ENCODE measurements around the gene COL15A1. TPM values are rescaled to one million over a fixed set of nuclear protein-coding genes. Genes with fewer than 3 reads are reported as not detected.
A peak's percentile ranks its signal among the peaks of the same experiment; 100 is the strongest.

Gene COL15A1
- total and polyA plus RNA-seq, 10 donors = 0.33 to 9.3 (median 2.1) TPM

DNA sequence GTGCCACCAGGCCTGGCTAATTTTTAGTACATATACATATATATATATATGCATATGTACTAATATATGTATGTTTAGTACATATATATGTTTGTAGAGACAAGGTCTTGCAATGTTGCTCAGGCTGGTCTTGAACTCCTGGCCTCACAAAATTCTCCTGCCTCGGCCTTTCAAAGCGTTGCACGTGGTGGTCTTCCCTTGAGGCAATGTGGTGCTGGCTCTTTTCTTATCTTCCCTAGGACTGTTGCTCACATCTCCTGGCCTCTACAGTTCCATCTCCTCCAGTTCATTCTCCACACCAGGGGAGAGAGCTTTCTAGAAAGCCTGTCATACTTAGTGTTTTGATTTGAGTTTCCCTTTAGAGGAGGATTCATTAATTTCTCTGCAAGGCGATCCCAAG, 132.3 kb downstream of the COL15A1 start:
- H3K4me3 ChIP-seq = no peak overlapping the region
- 92 to 97% (median 94%) methylated on average over 4 of the region's 4 CpGs for WGBS, 5 donors
- H3K4me1 ChIP-seq = peaks cover 11 to 42% (median 15%) of the 10 kb centered on the region in 6 donors
- intact Hi-C loops (cut with DNase I; ENCODE audit: low total_unique reads) = no loop called here
- H3K9me3 ChIP-seq = no peaks in the 10 kb centered on the region
- H3K27ac ChIP-seq = peak overlapping the region in 4 of 8 donors; percentile 64 to 82 (median 72)
- DNase-seq = no peak
- no peaks in the 10 kb centered on the region for H3K27me3 ChIP-seq (replicated peaks in 1 of 7)
- no peaks in the 10 kb centered on the region for H3K36me3 ChIP-seq
- no peak for TF ChIP-seq POLR2A (IDR thresholded peaks at IDR 0.05)
- TF ChIP-seq, protein P1, sequence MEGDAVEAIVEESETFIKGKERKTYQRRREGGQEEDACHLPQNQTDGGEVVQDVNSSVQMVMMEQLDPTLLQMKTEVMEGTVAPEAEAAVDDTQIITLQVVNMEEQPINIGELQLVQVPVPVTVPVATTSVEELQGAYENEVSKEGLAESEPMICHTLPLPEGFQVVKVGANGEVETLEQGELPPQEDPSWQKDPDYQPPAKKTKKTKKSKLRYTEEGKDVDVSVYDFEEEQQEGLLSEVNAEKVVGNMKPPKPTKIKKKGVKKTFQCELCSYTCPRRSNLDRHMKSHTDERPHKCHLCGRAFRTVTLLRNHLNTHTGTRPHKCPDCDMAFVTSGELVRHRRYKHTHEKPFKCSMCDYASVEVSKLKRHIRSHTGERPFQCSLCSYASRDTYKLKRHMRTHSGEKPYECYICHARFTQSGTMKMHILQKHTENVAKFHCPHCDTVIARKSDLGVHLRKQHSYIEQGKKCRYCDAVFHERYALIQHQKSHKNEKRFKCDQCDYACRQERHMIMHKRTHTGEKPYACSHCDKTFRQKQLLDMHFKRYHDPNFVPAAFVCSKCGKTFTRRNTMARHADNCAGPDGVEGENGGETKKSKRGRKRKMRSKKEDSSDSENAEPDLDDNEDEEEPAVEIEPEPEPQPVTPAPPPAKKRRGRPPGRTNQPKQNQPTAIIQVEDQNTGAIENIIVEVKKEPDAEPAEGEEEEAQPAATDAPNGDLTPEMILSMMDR (IDR thresholded peaks at IDR 0.05 in 8 of 11, conservative IDR thresholded peaks at IDR 0.05 in 3 of 11) = no peak
- TF ChIP-seq POLR2AphosphoS5 (IDR thresholded peaks at IDR 0.05) = no peak

DNA sequence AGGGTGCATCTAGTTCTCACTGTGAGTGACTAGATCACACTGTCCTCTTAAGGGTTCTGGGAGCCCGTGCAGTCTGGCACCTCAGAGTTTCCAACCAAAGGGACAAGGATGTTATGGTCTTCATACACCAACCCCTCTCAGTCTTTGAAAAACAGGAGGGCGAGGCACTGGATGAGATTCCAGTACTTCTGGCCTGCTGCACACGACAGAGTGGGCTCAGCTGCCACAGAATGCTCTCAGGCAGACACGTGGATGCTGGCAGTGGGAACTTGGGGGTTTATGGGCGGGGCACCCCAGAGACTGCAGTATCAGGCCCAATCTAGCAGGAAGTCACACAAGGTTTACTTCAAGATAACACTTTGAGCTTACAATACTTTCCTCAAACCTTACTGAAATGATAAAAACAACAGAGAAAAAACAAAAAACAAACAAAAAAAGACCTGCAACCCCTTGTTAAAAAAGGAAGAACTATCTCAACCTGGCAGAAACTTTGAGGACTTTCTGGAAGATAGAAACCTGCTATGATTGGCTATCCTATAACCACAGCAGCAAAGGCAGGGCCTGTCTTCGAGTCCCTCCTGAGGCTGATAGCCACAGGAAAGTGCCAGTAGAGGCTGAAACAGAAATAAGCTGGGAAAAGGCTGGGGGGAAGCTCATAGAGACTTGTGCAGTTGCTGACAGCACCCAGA, 132.9 kb downstream of the COL15A1 start:
- intact Hi-C loops (cut with DNase I; ENCODE audit: low total_unique reads) = no loop called here
- DNase-seq = peak; percentile 88
- Histone ChIP-seq H3K27me3 (replicated peaks in 1 of 7) (no peaks in the 10 kb centered on the region), H3K9me3 (no peaks in the 10 kb centered on the region), H3K4me1 (peaks cover 11 to 36% (median 15%) of the 10 kb centered on the region in 6 donors), H3K4me3 (no peak overlapping the region), H3K27ac (peak overlapping the region in 7 of 8 donors; percentile 38 to 82 (median 64)), H3K36me3 (no peaks in the 10 kb centered on the region)
- TF ChIP-seq POLR2A (IDR thresholded peaks at IDR 0.05) (no peak), POLR2AphosphoS5 (IDR thresholded peaks at IDR 0.05) (peak in 1 of 3 donors; percentile 21)
- TF ChIP-seq, protein P1 (IDR thresholded peaks at IDR 0.05 in 8 of 11, conservative IDR thresholded peaks at IDR 0.05 in 3 of 11) = no peak
- WGBS, 5 donors = 21 to 31% (median 25%) methylated on average over 6 of the region's 6 CpGs

DNA sequence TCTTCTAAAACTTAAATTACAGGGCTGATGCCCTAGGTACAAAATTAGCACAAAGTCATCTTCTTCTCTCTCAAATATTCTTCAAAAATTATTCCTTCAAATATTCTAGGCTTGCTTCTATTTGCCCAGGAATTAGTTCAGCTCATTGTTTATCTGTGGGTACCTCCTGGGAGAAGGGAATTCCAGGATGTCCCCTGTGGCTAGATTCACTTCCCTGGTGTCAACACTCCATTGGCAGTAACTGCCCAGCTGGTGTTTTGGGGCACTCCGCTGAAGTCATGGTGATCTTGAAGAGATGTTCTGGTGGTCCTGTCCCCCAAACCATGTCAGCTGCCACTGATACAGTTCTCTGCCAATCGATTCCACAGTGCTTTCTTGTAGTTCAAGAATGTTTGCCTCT, 135.0 kb downstream of the COL15A1 start:
- TF ChIP-seq POLR2A (IDR thresholded peaks at IDR 0.05) (no peak), POLR2AphosphoS5 (IDR thresholded peaks at IDR 0.05) (no peak)
- TF ChIP-seq, protein P1 (IDR thresholded peaks at IDR 0.05 in 8 of 11, conservative IDR thresholded peaks at IDR 0.05 in 3 of 11) = no peak
- Histone ChIP-seq H3K27me3 (replicated peaks in 1 of 7) (no peaks in the 10 kb centered on the region), H3K27ac (no peak overlapping the region), H3K4me3 (no peak overlapping the region), H3K36me3 (no peaks in the 10 kb centered on the region), H3K4me1 (peaks cover 11 to 31% (median 15%) of the 10 kb centered on the region in 6 donors), H3K9me3 (no peaks in the 10 kb centered on the region)
- WGBS, 5 donors = 81 to 97% (median 91%) methylated on average over 2 of the region's 2 CpGs
- no peak for DNase-seq
- intact Hi-C loops (cut with DNase I; ENCODE audit: low total_unique reads) = no loop called here

DNA sequence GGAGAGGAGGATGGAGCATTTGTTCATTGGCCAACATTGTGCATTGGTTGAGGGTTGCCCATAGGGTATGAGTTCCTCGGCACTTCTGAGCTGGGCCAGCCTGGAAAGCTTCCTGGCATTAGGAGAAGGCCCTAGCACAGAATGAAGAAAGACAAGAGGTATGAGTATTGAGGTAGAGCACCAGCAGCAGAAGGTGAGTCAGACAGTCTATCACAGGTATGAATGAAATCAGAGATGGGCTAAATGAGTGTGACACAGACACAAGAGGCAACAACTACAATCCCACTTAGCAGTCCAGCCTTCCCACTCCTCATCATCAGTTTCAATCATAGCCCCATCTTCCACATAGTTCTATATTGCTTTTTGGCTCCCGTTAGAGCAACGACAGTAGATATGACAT, 135.8 kb downstream of the COL15A1 start:
- WGBS, 5 donors = 91 to 98% (median 96%) methylated on average over 3 of the region's 3 CpGs
- Histone ChIP-seq H3K4me3 (no peak overlapping the region), H3K27ac (no peak overlapping the region), H3K4me1 (peaks cover 11 to 31% (median 15%) of the 10 kb centered on the region in 6 donors), H3K36me3 (no peaks in the 10 kb centered on the region), H3K9me3 (no peaks in the 10 kb centered on the region), H3K27me3 (replicated peaks in 1 of 7) (no peaks in the 10 kb centered on the region)
- DNase-seq = no peak
- intact Hi-C loops (cut with DNase I; ENCODE audit: low total_unique reads) = no loop called here
- TF ChIP-seq, protein P1 (IDR thresholded peaks at IDR 0.05 in 8 of 11, conservative IDR thresholded peaks at IDR 0.05 in 3 of 11) = no peak
- TF ChIP-seq POLR2AphosphoS5 (IDR thresholded peaks at IDR 0.05) (no peak), POLR2A (IDR thresholded peaks at IDR 0.05) (no peak)

All from spleen (tissue), 11 donors.